ENCODE results near the gene ERFL.
"Not testable (repeated sequence)": the region's sequence is repeated elsewhere in the genome, so short reads cannot be mapped to it uniquely, and the experiment has no call there.

The ERFL gene

GRCh38 chr19:41941410-41942202 lies 13.4 kb upstream of the ERFL start:
- no peak for DNase-seq (ENCODE audit: low read depth in 2 of 2)

GRCh38 chr19:41940731-41941409 lies 12.6 kb upstream of the ERFL start:
- no peak for DNase-seq (ENCODE audit: low read depth in 2 of 2)

- no peak for DNase-seq (ENCODE audit: low read depth in 2 of 2)
Observed at GRCh38 chr19:41939861-41940730, 11.8 kb upstream of the ERFL start.

- DNase-seq (ENCODE audit: low read depth in 2 of 2): not testable (repeated sequence)
Observed at GRCh38 chr19:41939209-41939608, 11.0 kb upstream of the ERFL start.

GRCh38 chr19:41937525-41938468 lies 9.5 kb upstream of the ERFL start:
- no peak for DNase-seq (ENCODE audit: low read depth in 2 of 2)

- DNase-seq (ENCODE audit: low read depth in 2 of 2): no peak
Observed at GRCh38 chr19:41936961-41937360, 8.7 kb upstream of the ERFL start.

GRCh38 chr19:41936416-41936850 lies 8.2 kb upstream of the ERFL start:
- DNase-seq (ENCODE audit: low read depth in 2 of 2): no peak

GRCh38 chr19:41935760-41936415 lies 7.6 kb upstream of the ERFL start:
- no peak for DNase-seq (ENCODE audit: low read depth in 2 of 2)

- peak in 1 of 2 donors; percentile 64 for DNase-seq (ENCODE audit: low read depth in 2 of 2)
Observed at GRCh38 chr19:41934849-41935374, 6.7 kb upstream of the ERFL start.

- no peak for DNase-seq (ENCODE audit: low read depth in 2 of 2)
Observed at GRCh38 chr19:41933693-41934426, 5.6 kb upstream of the ERFL start.

GRCh38 chr19:41932720-41933332 lies 4.6 kb upstream of the ERFL start:
- no peak for DNase-seq (ENCODE audit: low read depth in 2 of 2)

GRCh38 chr19:41932259-41932719 lies 4.0 kb upstream of the ERFL start:
- DNase-seq (ENCODE audit: low read depth in 2 of 2): no peak

GRCh38 chr19:41930926-41931592 lies 2.8 kb upstream of the ERFL start:
- no peak for DNase-seq (ENCODE audit: low read depth in 2 of 2)

GRCh38 chr19:41930322-41930722 lies 2.1 kb upstream of the ERFL start:
- no peak for DNase-seq (ENCODE audit: low read depth in 2 of 2)

- no peak for DNase-seq (ENCODE audit: low read depth in 2 of 2)
Observed at GRCh38 chr19:41929536-41930071, 1.4 kb upstream of the ERFL start.

GRCh38 chr19:41928754-41929535 lies 696 bp upstream of the ERFL start:
- DNase-seq (ENCODE audit: low read depth in 2 of 2): no peak

GRCh38 chr19:41927497-41928192 lies 604 bp downstream of the ERFL start:
- DNase-seq (ENCODE audit: low read depth in 2 of 2): no peak

Data from stimulated activated CD8-positive, alpha-beta memory T cell treated with anti-CD3 and anti-CD28 coated beads, Interleukin-15, amount 100 ng/mL, for 48 hours (primary cell).